ENCODE data around the gene RING1. TPM values are rescaled to one million over a fixed set of nuclear protein-coding genes. Genes with fewer than 3 reads are reported as not detected.
A peak's percentile ranks its signal among the peaks of the same experiment; 100 is the strongest.

Gene RING1
- total RNA-seq, 4 donors from 2014 or later: 20.3 to 40.2 (median 24.7) TPM

GRCh38 chr6:33247977-33248642 lies 39.8 kb downstream of the RING1 start:
- TF ChIP-seq, protein P1, sequence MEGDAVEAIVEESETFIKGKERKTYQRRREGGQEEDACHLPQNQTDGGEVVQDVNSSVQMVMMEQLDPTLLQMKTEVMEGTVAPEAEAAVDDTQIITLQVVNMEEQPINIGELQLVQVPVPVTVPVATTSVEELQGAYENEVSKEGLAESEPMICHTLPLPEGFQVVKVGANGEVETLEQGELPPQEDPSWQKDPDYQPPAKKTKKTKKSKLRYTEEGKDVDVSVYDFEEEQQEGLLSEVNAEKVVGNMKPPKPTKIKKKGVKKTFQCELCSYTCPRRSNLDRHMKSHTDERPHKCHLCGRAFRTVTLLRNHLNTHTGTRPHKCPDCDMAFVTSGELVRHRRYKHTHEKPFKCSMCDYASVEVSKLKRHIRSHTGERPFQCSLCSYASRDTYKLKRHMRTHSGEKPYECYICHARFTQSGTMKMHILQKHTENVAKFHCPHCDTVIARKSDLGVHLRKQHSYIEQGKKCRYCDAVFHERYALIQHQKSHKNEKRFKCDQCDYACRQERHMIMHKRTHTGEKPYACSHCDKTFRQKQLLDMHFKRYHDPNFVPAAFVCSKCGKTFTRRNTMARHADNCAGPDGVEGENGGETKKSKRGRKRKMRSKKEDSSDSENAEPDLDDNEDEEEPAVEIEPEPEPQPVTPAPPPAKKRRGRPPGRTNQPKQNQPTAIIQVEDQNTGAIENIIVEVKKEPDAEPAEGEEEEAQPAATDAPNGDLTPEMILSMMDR (IDR thresholded peaks at IDR 0.05): peak; percentile 95 to 98 (median 98)
- TF ChIP-seq POLR2A (IDR thresholded peaks at IDR 0.05): no peak
- Histone ChIP-seq H3K4me3 (replicated peaks in 1 of 3) (peak overlapping the region in 2 of 3 donors; percentile 47 to 48), H3K4me1 (peaks cover 10 to 16% of the 10 kb centered on the region in 2 donors), H3K27me3 (no peaks in the 10 kb centered on the region), H3K27ac (peak overlapping the region; percentile 89 to 96 (median 95)), H3K9me3 (no peaks in the 10 kb centered on the region), H3K36me3 (no peaks in the 10 kb centered on the region)
- peak; percentile 86 to 87 for DNase-seq
- WGBS, 2 donors: 4 to 8% methylated on average over 16 to 28 of the region's 28 CpGs
- intact Hi-C loops (cut with DNase I): loop anchor here (2.0 to 10.0 kb wide), 4 partner anchors 47 to 233 kb away; partner anchors contain the start of genes RXRB and SLC39A7

DNA sequence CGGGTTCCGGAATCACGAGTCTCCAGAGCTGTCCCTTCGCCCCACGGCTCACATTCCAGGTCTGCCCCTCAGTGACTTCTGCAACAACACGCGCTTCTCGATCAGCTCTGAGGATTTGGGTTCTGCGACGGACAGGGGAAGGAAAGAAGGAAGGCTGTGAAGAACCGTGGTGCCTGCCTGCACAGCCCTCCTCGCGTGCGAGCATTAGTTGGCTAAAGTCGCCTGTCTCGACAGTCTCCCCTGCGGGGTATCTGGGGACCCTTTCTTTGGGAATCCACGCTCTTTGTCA lies 40.3 kb downstream of the RING1 start:
- intact Hi-C loops (cut with DNase I): loop anchor here (2.0 to 10.0 kb wide), 4 partner anchors 48 to 234 kb away; partner anchors contain the start of genes RXRB and SLC39A7
- Histone ChIP-seq H3K4me1 (peaks cover 10 to 16% of the 10 kb centered on the region in 2 donors), H3K36me3 (no peaks in the 10 kb centered on the region), H3K27me3 (no peaks in the 10 kb centered on the region), H3K4me3 (replicated peaks in 1 of 3) (peak overlapping the region in 2 of 3 donors; percentile 47 to 48), H3K27ac (peak overlapping the region; percentile 89 to 96 (median 95)), H3K9me3 (no peaks in the 10 kb centered on the region)
- DNase-seq: no peak
- no peak for TF ChIP-seq POLR2A (IDR thresholded peaks at IDR 0.05)
- TF ChIP-seq, protein P1 (IDR thresholded peaks at IDR 0.05): peak in 1 of 6 experiments; percentile 4
- 0 to 2% methylated on average over 8 to 18 of the region's 18 CpGs for WGBS, 2 donors

DNA sequence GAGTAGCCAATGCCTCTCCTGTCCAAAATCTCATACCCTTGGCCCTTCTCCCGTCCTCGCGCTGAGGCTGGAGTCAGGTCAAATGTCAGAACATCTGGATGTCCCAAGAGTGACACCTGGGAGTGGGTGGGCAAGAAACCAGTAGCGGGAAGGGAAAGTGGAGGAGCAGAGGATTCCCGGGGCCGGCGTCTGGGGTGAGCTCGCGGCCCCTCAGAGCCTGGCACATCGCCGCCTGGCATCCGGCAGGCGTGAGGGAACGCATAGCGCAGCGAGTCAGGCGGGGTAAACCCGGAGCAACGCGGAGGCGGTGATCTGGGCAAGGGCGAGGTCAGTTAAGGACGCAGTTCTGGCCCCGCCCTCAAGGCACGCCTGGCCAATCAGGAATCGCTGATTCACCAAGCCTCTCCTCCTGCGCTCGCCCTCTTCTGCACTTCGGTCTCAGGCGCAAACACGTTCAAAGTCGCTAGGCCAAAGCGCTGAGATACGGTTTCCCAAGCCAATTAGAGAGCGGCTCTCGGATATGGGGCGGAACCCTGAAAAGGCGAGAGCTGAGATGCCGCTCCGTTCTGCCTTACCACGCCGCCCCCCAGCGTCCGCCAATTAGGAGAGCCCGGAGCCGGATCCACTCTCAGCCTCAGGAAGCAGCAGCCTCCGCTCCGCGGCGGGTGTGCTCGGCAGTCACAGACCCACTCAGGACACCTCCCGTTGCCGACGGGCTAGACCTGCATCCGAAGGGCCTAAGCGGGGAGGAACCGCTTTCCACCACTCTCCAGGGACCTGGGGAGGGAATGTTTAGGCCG lies 40.8 kb downstream of the RING1 start:
- Histone ChIP-seq H3K27me3 (no peaks in the 10 kb centered on the region), H3K4me1 (peaks cover 10 to 16% of the 10 kb centered on the region in 2 donors), H3K4me3 (replicated peaks in 1 of 3) (peak overlapping the region in 2 of 3 donors; percentile 47 to 48), H3K36me3 (no peaks in the 10 kb centered on the region), H3K9me3 (no peaks in the 10 kb centered on the region), H3K27ac (peak overlapping the region; percentile 89 to 96 (median 95))
- DNase-seq: peak; percentile 98
- intact Hi-C loops (cut with DNase I): loop anchor here (2.0 to 10.0 kb wide), 4 partner anchors 48 to 234 kb away; partner anchors contain the start of genes RXRB and SLC39A7
- TF ChIP-seq, protein P1 (IDR thresholded peaks at IDR 0.05): peak in 2 of 6 experiments; percentile 3 to 9
- TF ChIP-seq POLR2A (IDR thresholded peaks at IDR 0.05): peak; percentile 24 to 81
- WGBS, 2 donors: 0 to 1% methylated on average over 22 to 33 of the region's 58 CpGs

GRCh38 chr6:33249732-33250630 lies 41.7 kb downstream of the RING1 start:
- intact Hi-C loops (cut with DNase I): loop anchor here (2.0 to 10.0 kb wide), 4 partner anchors 49 to 235 kb away; partner anchors contain the start of genes RXRB and SLC39A7
- peak; percentile 3 to 5 for DNase-seq
- no peaks in the 10 kb centered on the region for H3K27me3 ChIP-seq

More at GRCh38 chr6:33249732-33250630, 41.7 kb downstream of the RING1 start:
- no peak for TF ChIP-seq POLR2A (IDR thresholded peaks at IDR 0.05)
- TF ChIP-seq, protein P1 (IDR thresholded peaks at IDR 0.05): no peak
- 26 to 45% methylated on average over 5 to 15 of the region's 15 CpGs for WGBS, 2 donors
- peak overlapping the region in 2 of 3 donors; percentile 41 to 48 for H3K4me3 ChIP-seq (replicated peaks in 1 of 3)
- peak overlapping the region; percentile 86 to 96 (median 94) for H3K27ac ChIP-seq
- H3K4me1 ChIP-seq: peaks cover 10 to 16% of the 10 kb centered on the region in 2 donors
- no peaks in the 10 kb centered on the region for H3K36me3 ChIP-seq
- H3K9me3 ChIP-seq: no peaks in the 10 kb centered on the region

All from thyroid gland (tissue), 4 donors.